SK-N-SH treated with all-trans-retinoic acid at 6 μM for 48 hours (cell line): ENCODE results near the gene NUP35.
"Not testable (repeated sequence)": the region's sequence is repeated elsewhere in the genome, so short reads cannot be mapped to it uniquely, and the experiment has no call there.

Experiments
- ATAC-seq: fragments of 200-7000 bp; cut with Tn5 transposase; 3 replicates; pipeline ENCODE4 v1.9.1; 2020; ENCODE audit warnings: mild to moderate bottlenecking, moderate library complexity
- BACH2 ChIP-seq: fragments of 250-450 bp; sonication (Bioruptor Pico); IDR thresholded peaks from 2 replicates; pipeline ENCODE4 v1.9.0; 2021; ENCODE audit warnings: mild to moderate bottlenecking, borderline replicate concordance
- CREB5 ChIP-seq: fragments of 250-450 bp; sonication (Bioruptor Pico); IDR thresholded peaks from 2 replicates; pipeline ENCODE4 v1.5.1; 2020; ENCODE audit warnings: low read depth, mild to moderate bottlenecking, moderate library complexity
- CSDC2 ChIP-seq: fragments of 250-450 bp; sonication (Bioruptor Pico); IDR thresholded peaks from 2 replicates; pipeline ENCODE4 v1.5.0; 2020; ENCODE audit warnings: mild to moderate bottlenecking, moderate library complexity
- CSRNP3 ChIP-seq: fragments of 250-450 bp; sonication (Bioruptor Pico); IDR thresholded peaks from 2 replicates; pipeline ENCODE4 v1.5.1; 2021; ENCODE audit warnings: mild to moderate bottlenecking, moderate library complexity
- ESRRG ChIP-seq: fragments of 250-450 bp; sonication (Bioruptor Pico); IDR thresholded peaks from 2 replicates; pipeline ENCODE4 v1.6.1; 2021; ENCODE audit warnings: mild to moderate bottlenecking
- ISL1 ChIP-seq: fragments of 250-450 bp; sonication (Bioruptor Pico); IDR thresholded peaks from 2 replicates; pipeline ENCODE4 v2.1.2; 2022; ENCODE audit warnings: mild to moderate bottlenecking, moderate library complexity
- PATZ1 ChIP-seq: fragments of 250-450 bp; sonication (Bioruptor Pico); IDR thresholded peaks from 2 replicates; pipeline ENCODE4 v1.8.0; 2020; ENCODE audit warnings: mild to moderate bottlenecking, moderate library complexity, borderline replicate concordance
- POU6F1 ChIP-seq: fragments of 250-450 bp; sonication (Bioruptor Pico); IDR thresholded peaks from 2 replicates; pipeline ENCODE4 v1.8.0; 2021; ENCODE audit warnings: low read depth, mild to moderate bottlenecking, moderate library complexity, borderline replicate concordance
- PPARA ChIP-seq: fragments of 250-450 bp; sonication (Bioruptor Pico); IDR thresholded peaks from 2 replicates; pipeline ENCODE4 v1.5.0; 2020; ENCODE audit warnings: mild to moderate bottlenecking, borderline replicate concordance
- RARB ChIP-seq: fragments of 250-450 bp; sonication (Bioruptor Pico); IDR thresholded peaks from 2 replicates; pipeline ENCODE4 v1.8.0; 2021; ENCODE audit warnings: mild to moderate bottlenecking, moderate library complexity
- SNAI2 ChIP-seq: fragments of 250-450 bp; sonication (Bioruptor Pico); IDR thresholded peaks from 2 replicates; pipeline ENCODE4 v1.5.0; 2020; ENCODE audit warnings: mild to moderate bottlenecking, moderate library complexity
- TSHZ2 ChIP-seq: fragments of 250-450 bp; sonication (Bioruptor Pico); IDR thresholded peaks from 2 replicates; pipeline ENCODE4 v1.5.0; 2020; ENCODE audit warnings: mild to moderate bottlenecking, moderate library complexity
- ZC3H10 ChIP-seq: fragments of 250-450 bp; sonication (Bioruptor Pico); IDR thresholded peaks from 2 replicates; pipeline ENCODE4 v1.5.1; 2021; ENCODE audit warnings: mild to moderate bottlenecking, moderate library complexity
- ZFP3 ChIP-seq: fragments of 250-450 bp; sonication (Bioruptor Pico); IDR thresholded peaks from 2 replicates; pipeline ENCODE4 v1.5.0; 2020; ENCODE audit warnings: mild to moderate bottlenecking, moderate library complexity

Gene NUP35

GRCh38 chr2:183148955-183149354 lies 24.7 kb downstream of the NUP35 start:
- no peak for ATAC-seq
- TF ChIP-seq BACH2 (CRISPR knock-in tag): no peak
- no peak for TF ChIP-seq ESRRG (CRISPR knock-in tag)
- TF ChIP-seq PATZ1 (CRISPR knock-in tag): no peak
- no peak for TF ChIP-seq POU6F1 (CRISPR knock-in tag)
- TF ChIP-seq CSDC2 (CRISPR knock-in tag): no peak
- no peak for TF ChIP-seq CREB5 (CRISPR knock-in tag)

- peak; percentile 98 for ATAC-seq
- TF ChIP-seq CSRNP3 (CRISPR knock-in tag) (no peak), TSHZ2 (CRISPR knock-in tag) (peak; percentile 30; the same call in 1 of the 2 replicates), CSDC2 (CRISPR knock-in tag) (no peak), PATZ1 (CRISPR knock-in tag) (peak; percentile 63; the same call in 1 of the 2 replicates), ISL1 (CRISPR knock-in tag) (peak; percentile 59), POU6F1 (CRISPR knock-in tag) (0 out of 2 replicates have a peak, but pooled peaks have one; percentile 33)
Measured at GRCh38 chr2:183149489-183149888, 25.2 kb downstream of the NUP35 start.

GRCh38 chr2:183152280-183152679 lies 28.0 kb downstream of the NUP35 start:
- ATAC-seq: not testable (repeated sequence)

GRCh38 chr2:183153967-183154366 lies 29.7 kb downstream of the NUP35 start:
- no peak for TF ChIP-seq ZFP3
- TF ChIP-seq PATZ1 (CRISPR knock-in tag): no peak
- TF ChIP-seq TSHZ2 (CRISPR knock-in tag): no peak
- TF ChIP-seq SNAI2 (CRISPR knock-in tag): no peak
- no peak for TF ChIP-seq ZC3H10 (CRISPR knock-in tag)
- no peak for TF ChIP-seq RARB (CRISPR knock-in tag)
- no peak for TF ChIP-seq CSDC2 (CRISPR knock-in tag)
- no peak for TF ChIP-seq PPARA (CRISPR knock-in tag)
- no peak for TF ChIP-seq CREB5 (CRISPR knock-in tag)
- TF ChIP-seq ISL1 (CRISPR knock-in tag): no peak
- ATAC-seq: no peak
